Measurements from ENCODE around the gene DLG2.

DNA sequence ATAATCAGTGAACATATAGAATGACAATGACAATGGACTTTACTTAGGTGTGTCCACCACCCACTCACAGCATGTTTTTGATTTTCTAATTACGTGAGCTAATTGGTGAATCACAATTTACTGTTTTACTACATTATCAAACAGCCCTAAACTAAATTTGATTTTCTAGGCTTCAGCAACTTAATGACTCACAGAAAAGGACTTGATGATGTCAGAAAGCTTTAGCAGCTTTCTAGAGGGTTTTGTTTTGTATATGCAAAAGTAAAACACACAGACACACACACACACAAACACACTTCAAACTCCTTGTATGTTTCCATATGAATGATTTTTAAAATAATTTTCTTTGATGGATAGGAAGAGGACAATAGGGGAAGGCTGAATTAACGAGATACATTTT lies 1462.4 kb downstream of the DLG2 start:
- no peak for TF ChIP-seq CTCF (IDR thresholded peaks at IDR 0.05; ENCODE audit: low read length)
- no peak for TF ChIP-seq EZH2 (optimal IDR thresholded peaks at IDR 0.05; ENCODE audit: low read depth, low read length)

All from MM.1S (cell line).